ENCODE data around the gene MORN5.

GRCh38 chr9:122122903-122123632 lies 36.6 kb upstream of the MORN5 start:
- no peak for TF ChIP-seq POLR2A (IDR thresholded peaks at IDR 0.05; ENCODE audit: low read depth, low read length)
- TF ChIP-seq TAF1 (IDR thresholded peaks at IDR 0.05; ENCODE audit: borderline replicate concordance, low read depth, low read length), result no peak
- no peak for TF ChIP-seq POLR2AphosphoS5 (IDR thresholded peaks at IDR 0.05; ENCODE audit: low read depth, low read length)
